Activated CD4-positive, alpha-beta T cell treated with anti-CD3 and anti-CD28 coated beads, Interleukin-2, amount 10 ng/mL, durations not matched to agents 24 days and 14 days (primary cell): Measurements from ENCODE around the gene TTL. TPM values are rescaled to one million over a fixed set of nuclear protein-coding genes. Genes with fewer than 3 reads are reported as not detected.
"Not testable (repeated sequence)": the region's sequence is repeated elsewhere in the genome, so short reads cannot be mapped to it uniquely, and the experiment has no call there.

Experiments used
- DNase-seq: peaks from one replicate; pipeline ENCODE4 v3.0.0; 2022
- H3K27ac Mint-ChIP-seq: one replicate; pipeline ENCODE4 v1.8.0; 2022; ENCODE audit warnings: mild to moderate bottlenecking, mixed read lengths
- H3K27me3 Mint-ChIP-seq: one replicate; pipeline ENCODE4 v1.8.0; 2022; ENCODE audit warnings: mixed read lengths
- H3K36me3 Mint-ChIP-seq: one replicate; pipeline ENCODE4 v1.8.0; 2022; ENCODE audit warnings: low read depth, mild to moderate bottlenecking, mixed read lengths
- H3K4me1 Mint-ChIP-seq: one replicate; pipeline ENCODE4 v1.8.0; 2021; ENCODE audit warnings: mixed read lengths
- H3K4me3 Mint-ChIP-seq: one replicate; pipeline ENCODE4 v1.8.0; 2022; ENCODE audit warnings: mild to moderate bottlenecking, moderate library complexity, mixed read lengths
- H3K9me3 Mint-ChIP-seq: one replicate; pipeline ENCODE4 v1.8.0; 2021; ENCODE audit warnings: mixed read lengths
- intact Hi-C: fragments of 100-400 bp; cut with micrococcal nuclease; formaldehyde crosslinking; loops from one replicate; pipeline ENCODE4 v1.15.1; 2023
- total RNA-seq: library from RNA; stranded (reverse); gene quantifications from 2 replicates; pipeline ENCODE4 v1.2.3, GENCODE V29; 2022

TTL gene
- total RNA-seq, 1 donor from 2014 or later = 44.6 TPM

- H3K36me3 Mint-ChIP-seq = peaks cover 12% of the 10 kb centered on the region
- H3K9me3 Mint-ChIP-seq = no peaks in the 10 kb centered on the region
- peak; percentile 94 for DNase-seq
- intact Hi-C loops = loop anchor here (1.0 to 10.0 kb wide), 4 partner anchors 42 to 288 kb away; partner anchors contain the start of genes CHCHD5, ZC3H6 and ZC3H8
- no peak within 1 kb of the TSS for H3K4me3 Mint-ChIP-seq
- H3K4me1 Mint-ChIP-seq = peaks cover 9% of the 10 kb centered on the region
- no peak within 1 kb of the TSS for H3K27ac Mint-ChIP-seq
- no peaks in the 10 kb centered on the region for H3K27me3 Mint-ChIP-seq
Measured at GRCh38 chr2:112542123-112542983, 60.4 kb downstream of the TTL start, which contains the start of gene POLR1B. POLR1B (plus strand) TSS chr2:112542465; CDS start chr2:112542495, 30 bp downstream.

- Mint-ChIP-seq H3K9me3 (no peaks in the 10 kb centered on the region), H3K27me3 (no peaks in the 10 kb centered on the region), H3K4me3 (no peak overlapping the region), H3K4me1 (peaks cover 9% of the 10 kb centered on the region), H3K27ac (no peak overlapping the region), H3K36me3 (peaks cover 19% of the 10 kb centered on the region)
- intact Hi-C loops = loop anchor here (1.0 to 10.0 kb wide), 4 partner anchors 41 to 288 kb away; partner anchors contain the start of genes CHCHD5, ZC3H6 and ZC3H8
- DNase-seq = peak; percentile 70
Measured at GRCh38 chr2:112542984-112543661, 61.2 kb downstream of the TTL start.

- no peak overlapping the region for H3K4me3 Mint-ChIP-seq
- no peaks in the 10 kb centered on the region for H3K27me3 Mint-ChIP-seq
- DNase-seq = no peak
- H3K36me3 Mint-ChIP-seq = peaks cover 50% of the 10 kb centered on the region
- intact Hi-C loops = loop anchor here (10.0 kb wide), 1 partner anchor 293 kb away; the partner anchor contains the start of gene ZC3H8
- no peak overlapping the region for H3K27ac Mint-ChIP-seq
- H3K4me1 Mint-ChIP-seq = peaks cover 13% of the 10 kb centered on the region
- H3K9me3 Mint-ChIP-seq = no peaks in the 10 kb centered on the region
Measured at GRCh38 chr2:112547333-112547732, 65.4 kb downstream of the TTL start.

- intact Hi-C loops = loop anchor here (10.0 kb wide), 1 partner anchor 294 kb away; the partner anchor contains the start of gene ZC3H8
- H3K27me3 Mint-ChIP-seq = no peaks in the 10 kb centered on the region
- peaks cover 13% of the 10 kb centered on the region for H3K4me1 Mint-ChIP-seq
- no peaks in the 10 kb centered on the region for H3K9me3 Mint-ChIP-seq
- H3K4me3 Mint-ChIP-seq = no peak overlapping the region
- H3K36me3 Mint-ChIP-seq = peaks cover 63% of the 10 kb centered on the region
- no peak for DNase-seq
- H3K27ac Mint-ChIP-seq = no peak overlapping the region
Measured at GRCh38 chr2:112548980-112549379, 67.0 kb downstream of the TTL start.

- H3K27ac Mint-ChIP-seq = no peak overlapping the region
- intact Hi-C loops = no loop called here
- H3K27me3 Mint-ChIP-seq = no peaks in the 10 kb centered on the region
- H3K4me1 Mint-ChIP-seq = peaks cover 9% of the 10 kb centered on the region
- no peak for DNase-seq
- no peak overlapping the region for H3K4me3 Mint-ChIP-seq
- H3K9me3 Mint-ChIP-seq = no peaks in the 10 kb centered on the region
- peaks cover 65% of the 10 kb centered on the region for H3K36me3 Mint-ChIP-seq
Measured at GRCh38 chr2:112566104-112566503, 84.1 kb downstream of the TTL start.

- H3K9me3 Mint-ChIP-seq, H3K27ac Mint-ChIP-seq, DNase-seq, intact Hi-C loops, H3K4me3 Mint-ChIP-seq, H3K4me1 Mint-ChIP-seq, H3K27me3 Mint-ChIP-seq: not testable (repeated sequence)
- peaks cover 66% of the 10 kb centered on the region for H3K36me3 Mint-ChIP-seq
Measured at GRCh38 chr2:112566508-112566907, 84.6 kb downstream of the TTL start.

- Mint-ChIP-seq H3K27ac (no peak overlapping the region), H3K36me3 (peaks cover 85% of the 10 kb centered on the region), H3K4me1 (peaks cover 2% of the 10 kb centered on the region), H3K4me3 (no peak overlapping the region), H3K27me3 (no peaks in the 10 kb centered on the region), H3K9me3 (no peaks in the 10 kb centered on the region)
- intact Hi-C loops = no loop called here
- DNase-seq = no peak
Measured at GRCh38 chr2:112572005-112572404, 90.0 kb downstream of the TTL start.

GRCh38 chr2:112577756-112578155 is 95.8 kb downstream of the TTL start:
- no peak for DNase-seq
- H3K27me3 Mint-ChIP-seq = no peaks in the 10 kb centered on the region
- H3K9me3 Mint-ChIP-seq = no peaks in the 10 kb centered on the region
- intact Hi-C loops = no loop called here
- peaks cover 11% of the 10 kb centered on the region for H3K4me1 Mint-ChIP-seq
- H3K27ac Mint-ChIP-seq = no peak overlapping the region
- H3K4me3 Mint-ChIP-seq = no peak overlapping the region
- H3K36me3 Mint-ChIP-seq = peaks cover 45% of the 10 kb centered on the region

- Mint-ChIP-seq H3K9me3 (no peaks in the 10 kb centered on the region), H3K36me3 (peaks cover 34% of the 10 kb centered on the region), H3K27ac (no peak overlapping the region), H3K4me3 (no peak overlapping the region), H3K4me1 (peaks cover 19% of the 10 kb centered on the region), H3K27me3 (no peaks in the 10 kb centered on the region)
- intact Hi-C loops = no loop called here
- no peak for DNase-seq
Measured at GRCh38 chr2:112579241-112579640, 97.3 kb downstream of the TTL start.

- H3K36me3 Mint-ChIP-seq = peaks cover 27% of the 10 kb centered on the region
- intact Hi-C loops = loop anchor here (10.0 kb wide), 1 partner anchor 395 kb away; no protein-coding TSS in a partner anchor
- no peak for DNase-seq
Measured at GRCh38 chr2:112580084-112580483, 98.1 kb downstream of the TTL start.

GRCh38 chr2:112582314-112582746 is 100.4 kb downstream of the TTL start:
- peaks cover 20% of the 10 kb centered on the region for H3K36me3 Mint-ChIP-seq
- no peaks in the 10 kb centered on the region for H3K27me3 Mint-ChIP-seq
- peak overlapping the region; percentile 74 for H3K27ac Mint-ChIP-seq
- no peaks in the 10 kb centered on the region for H3K9me3 Mint-ChIP-seq
- intact Hi-C loops = loop anchor here (10.0 kb wide), 1 partner anchor 398 kb away; no protein-coding TSS in a partner anchor
- peaks cover 35% of the 10 kb centered on the region for H3K4me1 Mint-ChIP-seq
- DNase-seq = peak; percentile 81
- no peak overlapping the region for H3K4me3 Mint-ChIP-seq

More at GRCh38 chr2:112580084-112580483, 98.1 kb downstream of the TTL start:
- Mint-ChIP-seq H3K27me3 (no peaks in the 10 kb centered on the region), H3K27ac (no peak overlapping the region), H3K4me1 (peaks cover 25% of the 10 kb centered on the region), H3K9me3 (no peaks in the 10 kb centered on the region), H3K4me3 (no peak overlapping the region)

GRCh38 chr2:112583497-112584133 is 101.7 kb downstream of the TTL start:
- DNase-seq = peak; percentile 67
- intact Hi-C loops = loop anchor here (1.0 to 10.0 kb wide), 7 partner anchors 41 to 399 kb away; partner anchors contain the start of genes POLR1B, SLC20A1 and ZC3H8
- Mint-ChIP-seq H3K36me3 (peaks cover 20% of the 10 kb centered on the region), H3K27ac (peak overlapping the region; percentile 99), H3K9me3 (no peaks in the 10 kb centered on the region), H3K27me3 (no peaks in the 10 kb centered on the region), H3K4me1 (peaks cover 35% of the 10 kb centered on the region), H3K4me3 (peak overlapping the region; percentile 93)

- Mint-ChIP-seq H3K4me1 (peaks cover 33% of the 10 kb centered on the region), H3K27ac (peak within 1 kb of the TSS; percentile 99), H3K27me3 (no peaks in the 10 kb centered on the region), H3K9me3 (no peaks in the 10 kb centered on the region), H3K36me3 (peaks cover 20% of the 10 kb centered on the region), H3K4me3 (peak within 1 kb of the TSS; percentile 93)
- peak; percentile 98 for DNase-seq
- intact Hi-C loops = loop anchor here (1.0 to 10.0 kb wide), 7 partner anchors 42 to 400 kb away; partner anchors contain the start of genes POLR1B, SLC20A1 and ZC3H8
Measured at GRCh38 chr2:112584134-112584890, 102.4 kb downstream of the TTL start, which contains the start of gene CHCHD5. CHCHD5 (plus strand) TSS chr2:112584609; CDS start chr2:112584648, 39 bp downstream.
